HepG2 (cell line): ENCODE results near the gene CXCL3. TPM values are rescaled to one million over a fixed set of nuclear protein-coding genes. Genes with fewer than 3 reads are reported as not detected.

ENCODE experiments used
- FOXP4 ChIP-seq: sonication (generic); formaldehyde crosslinking; IDR thresholded peaks from 2 replicates; pipeline ENCODE4 v1.4.0; 2020; ENCODE audit warnings: missing genetic modification reagents
- SETDB1 ChIP-seq: sonication (generic); formaldehyde crosslinking; IDR thresholded peaks from 2 replicates; pipeline ENCODE4 v1.5.1; 2020; ENCODE audit warnings: missing genetic modification reagents, mild to moderate bottlenecking, borderline replicate concordance
- YEATS2 ChIP-seq: sonication (generic); formaldehyde crosslinking; IDR thresholded peaks from 2 replicates; pipeline ENCODE4 v1.4.0; 2020; ENCODE audit warnings: missing genetic modification reagents, borderline replicate concordance
- ZNF276 ChIP-seq: sonication (generic); formaldehyde crosslinking; IDR thresholded peaks from 2 replicates; pipeline ENCODE4 v1.4.0; 2020; ENCODE audit warnings: mild to moderate bottlenecking, low read depth, missing genetic modification reagents
- ZNF550 ChIP-seq: sonication (generic); formaldehyde crosslinking; IDR thresholded peaks from 2 replicates; pipeline ENCODE4 v1.4.0; 2020; ENCODE audit warnings: mild to moderate bottlenecking, missing genetic modification reagents, borderline replicate concordance
- polyA plus RNA-seq, 8 experiments: library from polyadenylated mRNA; depleted of rRNA in 3 of 8; stranded (reverse) in 7 of 8; unstranded in 1 of 8; fragments of >200 nt; fragmentation: Illumina TruSeq in 4 of 8; extraction: Trizol in 4 of 8; gene quantifications; 2 replicates each; pipeline versions ENCODE4 v1.2.1 to v1.2.3, GENCODE V29; 2011 to 2016; ENCODE audit warnings: low read depth in 4 of 8, missing spikeins in 1 of 8, mixed read lengths in 1 of 8; ENCODE audit not compliant: insufficient read depth in 1 of 8
- total RNA-seq, 5 experiments: library from RNA; depleted of rRNA; stranded (reverse); fragments of >200 nt; fragmentation: Illumina TruSeq; extraction: Trizol; gene quantifications; 2 replicates each; pipeline ENCODE4 v1.2.3, GENCODE V29; 2016; ENCODE audit warnings: low read depth in 1 of 5
- TF ChIP-seq, protein P1 (sequence below): sonication (generic); formaldehyde crosslinking; IDR thresholded peaks from 2 replicates; pipeline ENCODE4 v1.8.0; 2022; ENCODE audit warnings: low read depth, missing genetic modification reagents
- TF ChIP-seq, protein P2 (sequence below): sonication (generic); formaldehyde crosslinking; IDR thresholded peaks from 2 replicates; pipeline ENCODE4 v1.4.0; 2020; ENCODE audit warnings: missing genetic modification reagents

Gene CXCL3
- total and polyA plus RNA-seq, 2 of the 13 experiments (the other 11 are each of a cell fraction or from before 2014, with no cell fraction given): 0.13 TPM; not detected in 1

- TF ChIP-seq SETDB1 (CRISPR knock-in tag) (no peak), YEATS2 (CRISPR knock-in tag) (no peak), ZNF276 (CRISPR knock-in tag) (no peak), FOXP4 (CRISPR knock-in tag) (no peak), ZNF550 (CRISPR knock-in tag) (no peak)
- TF ChIP-seq, protein P1, sequence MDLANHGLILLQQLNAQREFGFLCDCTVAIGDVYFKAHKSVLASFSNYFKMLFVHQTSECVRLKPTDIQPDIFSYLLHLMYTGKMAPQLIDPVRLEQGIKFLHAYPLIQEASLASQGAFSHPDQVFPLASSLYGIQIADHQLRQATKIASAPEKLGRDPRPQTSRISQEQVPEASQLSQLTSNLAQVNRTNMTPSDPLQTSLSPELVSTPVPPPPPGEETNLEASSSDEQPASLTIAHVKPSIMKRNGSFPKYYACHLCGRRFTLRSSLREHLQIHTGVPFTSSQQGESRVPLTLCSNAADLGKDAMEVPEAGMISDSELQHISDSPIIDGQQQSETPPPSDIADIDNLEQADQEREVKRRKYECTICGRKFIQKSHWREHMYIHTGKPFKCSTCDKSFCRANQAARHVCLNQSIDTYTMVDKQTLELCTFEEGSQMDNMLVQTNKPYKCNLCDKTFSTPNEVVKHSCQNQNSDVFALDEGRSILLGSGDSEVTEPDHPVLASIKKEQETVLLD (CRISPR knock-in tag): no peak
- TF ChIP-seq, protein P2, sequence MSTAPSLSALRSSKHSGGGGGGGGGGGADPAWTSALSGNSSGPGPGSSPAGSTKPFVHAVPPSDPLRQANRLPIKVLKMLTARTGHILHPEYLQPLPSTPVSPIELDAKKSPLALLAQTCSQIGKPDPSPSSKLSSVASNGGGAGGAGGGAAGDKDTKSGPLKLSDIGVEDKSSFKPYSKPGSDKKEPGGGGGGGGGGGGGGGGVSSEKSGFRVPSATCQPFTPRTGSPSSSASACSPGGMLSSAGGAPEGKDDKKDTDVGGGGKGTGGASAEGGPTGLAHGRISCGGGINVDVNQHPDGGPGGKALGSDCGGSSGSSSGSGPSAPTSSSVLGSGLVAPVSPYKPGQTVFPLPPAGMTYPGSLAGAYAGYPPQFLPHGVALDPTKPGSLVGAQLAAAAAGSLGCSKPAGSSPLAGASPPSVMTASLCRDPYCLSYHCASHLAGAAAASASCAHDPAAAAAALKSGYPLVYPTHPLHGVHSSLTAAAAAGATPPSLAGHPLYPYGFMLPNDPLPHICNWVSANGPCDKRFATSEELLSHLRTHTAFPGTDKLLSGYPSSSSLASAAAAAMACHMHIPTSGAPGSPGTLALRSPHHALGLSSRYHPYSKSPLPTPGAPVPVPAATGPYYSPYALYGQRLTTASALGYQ (CRISPR knock-in tag): no peak
Observed at GRCh38 chr4:74087481-74087880, 49.0 kb upstream of the CXCL3 start (continued).
